HG02798 (cell line): ENCODE data around the gene SLIT1.
A peak's percentile ranks its signal among the peaks of the same experiment; 100 is the strongest.

Source experiments
- ATAC-seq: cut with Tn5 transposase; IDR thresholded peaks from one replicate; pipeline ENCODE4 v1.9.1; 2021; ENCODE audit warnings: mild to moderate bottlenecking; ENCODE audit not compliant: unreplicated experiment, poor library complexity

Gene SLIT1

GRCh38 chr10:96996275-96996965 lies 189.3 kb downstream of the SLIT1 start:
- ATAC-seq = no peak

DNA sequence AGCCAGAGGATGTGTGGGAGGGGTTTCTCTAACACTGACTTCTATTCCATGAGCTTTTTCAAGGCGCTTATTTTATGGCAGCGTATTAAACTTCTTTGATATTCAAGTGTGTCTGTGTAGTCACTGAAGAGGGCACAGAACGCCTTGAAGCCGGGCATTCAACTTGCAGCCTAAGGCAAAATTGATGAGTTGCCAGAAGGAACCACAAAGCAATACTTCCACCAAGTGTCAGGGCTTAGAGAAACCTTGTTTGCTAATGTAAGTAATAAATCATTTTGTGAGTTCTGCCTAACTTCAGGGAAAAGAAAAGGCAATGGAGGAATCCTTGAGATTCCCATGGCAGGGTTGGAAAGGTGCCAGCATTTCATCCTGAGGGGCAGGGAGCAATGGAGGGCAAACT lies 189.9 kb downstream of the SLIT1 start:
- no peak for ATAC-seq

- ATAC-seq = peak; percentile 68
Observed at GRCh38 chr10:96992721-96993120, 193.0 kb downstream of the SLIT1 start.

- peak; percentile 66 for ATAC-seq
Observed at GRCh38 chr10:96991313-96991841, 194.4 kb downstream of the SLIT1 start.

GRCh38 chr10:96988426-96988825 lies 197.3 kb downstream of the SLIT1 start:
- no peak for ATAC-seq

GRCh38 chr10:96987842-96988175 lies 197.9 kb downstream of the SLIT1 start:
- ATAC-seq = no peak

DNA sequence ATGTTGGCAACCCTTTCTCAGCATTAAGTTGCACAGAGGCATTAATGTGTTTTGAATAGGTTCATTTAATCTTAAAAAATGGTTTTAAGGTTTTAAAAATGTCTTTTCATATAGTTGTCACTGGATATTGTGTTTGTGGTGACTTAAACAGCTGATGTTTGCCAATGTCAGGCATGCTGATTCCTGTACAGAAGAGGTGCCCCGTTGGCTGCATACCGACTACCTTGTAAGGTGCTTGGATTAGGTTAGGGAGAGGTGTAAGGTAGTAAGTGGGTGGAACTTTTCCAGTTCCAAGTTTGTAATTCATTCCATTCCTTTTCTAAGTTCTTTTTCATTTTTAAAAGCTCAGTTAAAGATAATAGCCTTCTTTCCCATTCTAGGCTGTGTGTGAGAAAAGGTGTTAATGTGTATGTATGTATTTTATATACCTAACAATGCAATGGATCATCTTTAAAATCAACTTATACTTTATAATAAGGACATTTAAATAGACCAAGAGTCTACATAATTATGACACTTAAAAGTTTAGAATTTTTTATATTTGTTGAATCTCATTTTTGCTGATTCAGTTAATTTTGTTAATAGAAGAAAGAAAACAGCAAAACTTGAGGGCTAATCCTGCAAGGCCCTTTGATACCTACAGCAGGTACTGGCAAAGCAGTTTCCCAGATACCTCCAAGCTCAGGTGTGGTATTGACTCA lies 198.5 kb downstream of the SLIT1 start:
- ATAC-seq = no peak

GRCh38 chr10:96986200-96986856 lies 199.4 kb downstream of the SLIT1 start:
- ATAC-seq = no peak

- ATAC-seq = no peak
Observed at GRCh38 chr10:96984541-96985131, 201.1 kb downstream of the SLIT1 start.

GRCh38 chr10:96982149-96982930 lies 203.4 kb downstream of the SLIT1 start:
- ATAC-seq = no peak

- peak; percentile 79 for ATAC-seq
Observed at GRCh38 chr10:96978621-96979154, 207.1 kb downstream of the SLIT1 start.

GRCh38 chr10:96975136-96975535 lies 210.6 kb downstream of the SLIT1 start:
- no peak for ATAC-seq

GRCh38 chr10:96973809-96974747 lies 211.7 kb downstream of the SLIT1 start:
- no peak for ATAC-seq

DNA sequence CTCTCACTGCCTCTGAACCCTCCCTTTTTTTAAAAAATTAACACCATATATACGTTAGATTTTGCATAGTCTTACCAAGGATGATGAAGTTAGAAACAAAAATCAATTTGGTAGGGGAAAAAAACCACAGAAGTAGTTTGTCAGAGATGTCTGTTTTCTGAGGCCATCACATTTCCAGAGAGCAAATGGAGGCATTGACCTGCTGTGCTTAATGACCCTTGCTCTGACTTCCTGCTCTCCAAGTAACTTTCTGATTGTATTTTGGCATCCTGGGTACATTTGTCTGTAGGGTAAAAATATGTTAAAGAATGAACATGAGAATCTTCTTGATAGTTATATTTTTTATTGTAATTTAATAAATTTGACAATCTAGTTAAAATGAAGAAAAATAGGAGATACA lies 213.5 kb downstream of the SLIT1 start:
- ATAC-seq = no peak

GRCh38 chr10:96971324-96971723 lies 214.4 kb downstream of the SLIT1 start:
- ATAC-seq = no peak

DNA sequence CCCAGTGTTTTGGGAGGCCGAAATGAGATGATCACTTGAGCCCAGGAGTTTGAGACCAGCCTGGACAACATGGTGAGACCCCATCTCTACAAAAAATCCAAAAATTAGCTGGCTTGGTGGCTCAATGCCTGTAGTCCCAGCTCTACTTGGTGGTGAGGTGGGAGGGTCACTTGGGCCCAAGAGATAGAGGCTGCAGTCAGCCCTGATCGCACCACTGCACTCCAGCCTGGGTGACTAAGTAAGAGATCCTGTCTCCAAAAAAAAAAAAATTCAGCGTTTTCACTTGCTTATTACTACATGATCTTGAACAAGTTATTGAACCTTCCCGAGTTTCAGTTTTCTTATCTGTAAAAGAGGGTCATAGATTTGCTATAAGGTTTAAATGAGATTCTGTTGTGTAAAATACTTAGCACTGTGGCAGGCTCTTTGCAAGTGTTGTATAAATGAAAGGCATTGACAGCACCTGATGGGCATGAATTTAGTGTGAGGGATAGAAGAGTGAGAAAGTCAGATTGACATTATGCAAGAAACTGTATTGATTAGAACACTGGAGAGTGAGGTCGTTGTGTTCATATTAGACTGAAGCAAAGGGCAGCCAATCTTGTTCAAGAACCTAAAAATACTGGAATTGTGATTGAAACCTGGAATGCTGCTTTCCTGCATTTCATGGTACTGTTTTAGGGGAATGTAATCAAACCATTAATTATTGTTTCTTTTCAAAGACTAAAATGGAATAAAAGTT lies 216.9 kb downstream of the SLIT1 start:
- ATAC-seq = no peak

GRCh38 chr10:96967847-96968246 lies 217.9 kb downstream of the SLIT1 start:
- ATAC-seq = no peak

DNA sequence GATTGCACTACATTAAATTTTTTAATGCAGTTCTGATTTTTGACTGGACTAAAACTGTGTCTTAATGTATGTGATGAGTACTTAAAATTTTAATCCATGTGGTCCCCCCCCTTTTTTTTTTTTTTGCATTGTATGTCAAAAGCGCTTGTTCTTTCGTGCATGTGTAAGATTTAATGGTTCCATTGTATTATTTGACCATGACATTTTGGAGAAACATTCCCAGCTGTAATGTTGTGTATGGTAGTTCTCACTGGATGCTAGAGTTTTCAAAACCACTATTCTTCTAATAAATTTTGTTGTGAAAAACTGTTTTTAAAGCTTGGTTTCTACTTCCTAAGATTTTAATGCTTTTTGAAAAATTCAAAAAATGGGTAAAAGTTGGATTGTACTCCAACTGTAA lies 221.6 kb downstream of the SLIT1 start:
- no peak for ATAC-seq
